OCI-LY7 (cell line): ENCODE measurements around the gene MIS18BP1.

Source experiments
- EZH2phosphoT487 ChIP-seq: fragments of 200-600 bp; sonication (generic); IDR thresholded peaks from 2 replicates; pipeline ENCODE4 v1.6.1; 2018; ENCODE audit warnings: low read depth, borderline replicate concordance, mild to moderate bottlenecking, mixed run types, antibody characterized with exemption, low read length, moderate library complexity, mixed read lengths
- TF ChIP-seq, protein P1 (sequence below): fragments of 200-600 bp; sonication (generic); conservative IDR thresholded peaks from 2 replicates; pipeline ENCODE4 v1.5.1; 2014; ENCODE audit warnings: mild to moderate bottlenecking, antibody characterized with exemption, low read length, moderate library complexity, mixed read lengths

DNA sequence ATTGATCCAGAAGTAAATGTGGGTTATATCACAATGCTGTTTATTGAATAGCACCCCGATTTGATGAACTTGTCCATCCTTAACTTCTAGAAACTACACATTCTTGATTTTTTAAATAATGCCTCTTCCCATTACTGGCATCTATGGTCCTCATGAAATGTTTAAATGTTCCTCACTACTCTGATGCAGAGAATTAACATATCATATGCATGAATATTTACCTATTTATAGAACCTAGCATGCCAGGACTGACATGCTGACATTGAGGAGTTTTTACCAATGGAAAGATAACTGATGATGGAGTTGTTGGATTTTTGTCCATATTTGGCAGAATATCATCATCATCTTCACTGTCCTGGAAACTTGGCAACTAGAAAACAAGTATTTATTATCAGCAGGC is 42.8 kb downstream of the MIS18BP1 start:
- TF ChIP-seq, protein P1, sequence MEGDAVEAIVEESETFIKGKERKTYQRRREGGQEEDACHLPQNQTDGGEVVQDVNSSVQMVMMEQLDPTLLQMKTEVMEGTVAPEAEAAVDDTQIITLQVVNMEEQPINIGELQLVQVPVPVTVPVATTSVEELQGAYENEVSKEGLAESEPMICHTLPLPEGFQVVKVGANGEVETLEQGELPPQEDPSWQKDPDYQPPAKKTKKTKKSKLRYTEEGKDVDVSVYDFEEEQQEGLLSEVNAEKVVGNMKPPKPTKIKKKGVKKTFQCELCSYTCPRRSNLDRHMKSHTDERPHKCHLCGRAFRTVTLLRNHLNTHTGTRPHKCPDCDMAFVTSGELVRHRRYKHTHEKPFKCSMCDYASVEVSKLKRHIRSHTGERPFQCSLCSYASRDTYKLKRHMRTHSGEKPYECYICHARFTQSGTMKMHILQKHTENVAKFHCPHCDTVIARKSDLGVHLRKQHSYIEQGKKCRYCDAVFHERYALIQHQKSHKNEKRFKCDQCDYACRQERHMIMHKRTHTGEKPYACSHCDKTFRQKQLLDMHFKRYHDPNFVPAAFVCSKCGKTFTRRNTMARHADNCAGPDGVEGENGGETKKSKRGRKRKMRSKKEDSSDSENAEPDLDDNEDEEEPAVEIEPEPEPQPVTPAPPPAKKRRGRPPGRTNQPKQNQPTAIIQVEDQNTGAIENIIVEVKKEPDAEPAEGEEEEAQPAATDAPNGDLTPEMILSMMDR = no peak
- no peak for TF ChIP-seq EZH2phosphoT487
